H1 (cell line): ENCODE results near the gene SNX33. TPM values are rescaled to one million over a fixed set of nuclear protein-coding genes. Genes with fewer than 3 reads are reported as not detected.
"Not testable (repeated sequence)": the region's sequence is repeated elsewhere in the genome, so short reads cannot be mapped to it uniquely, and the experiment has no call there.

Source experiments
- CTCF ChIA-PET: fragments of 300-600 bp; sonication (Branson Sonifier 250); formaldehyde crosslinking; loops from one replicate; lab custom pipeline; 2021; ENCODE audit not compliant: partially characterized antibody; lab: Charles Lee
- POLR2A ChIA-PET: fragments of 300-600 bp; sonication (Branson Sonifier 250); formaldehyde crosslinking; loops from one replicate; lab custom pipeline; 2021; ENCODE audit warnings: inconsistent platforms; ENCODE audit not compliant: partially characterized antibody; lab: Charles Lee
- DNase-seq, 2 experiments: peaks; one replicate each; pipeline versions ENCODE4 v3.0.0 to v3.0.0-alpha.2; 2010 to 2022; ENCODE audit warnings: low spot score in 2 of 2, low read depth in 1 of 2, mixed read lengths in 1 of 2
- FAIRE-seq: peaks from 2 replicates; lab custom pipeline; 2011; peaks lifted over from hg19 to GRCh38; lab: Jason Lieb, UNC
- H2AFZ ChIP-seq: 2 replicates; pipeline ENCODE4 v1.8.1; 2012; ENCODE audit warnings: low read length, inconsistent platforms
- H2AK5ac ChIP-seq: 2 replicates; pipeline ENCODE4 v1.6.1; 2013; ENCODE audit warnings: low read depth, low read length
- H2BK120ac ChIP-seq: replicated peaks from 2 replicates; pipeline ENCODE3; 2013; ENCODE audit warnings: low read depth, low read length, inconsistent platforms
- H2BK12ac ChIP-seq: 2 replicates; pipeline ENCODE4 v1.6.1; 2013; ENCODE audit warnings: low read depth, low read length
- H2BK15ac ChIP-seq: 2 replicates; pipeline ENCODE4 v1.6.1; 2013; ENCODE audit warnings: low read length
- H2BK20ac ChIP-seq: 2 replicates; pipeline ENCODE4 v1.6.1; 2013; ENCODE audit warnings: low read length
- H2BK5ac ChIP-seq: 2 replicates; pipeline ENCODE4 v1.6.1; 2013; ENCODE audit warnings: low read depth, low read length
- H3K14ac ChIP-seq: 2 replicates; pipeline ENCODE4 v1.6.1; 2013; ENCODE audit warnings: inconsistent platforms; ENCODE audit not compliant: insufficient read length
- H3K18ac ChIP-seq: 2 replicates; pipeline ENCODE4 v1.6.1; 2013; ENCODE audit warnings: low read length; ENCODE audit errors: extremely low read depth
- H3K23ac ChIP-seq: 2 replicates; pipeline ENCODE4 v1.6.1; 2013; ENCODE audit warnings: inconsistent platforms; ENCODE audit not compliant: insufficient read length
- H3K23me2 ChIP-seq: 2 replicates; pipeline ENCODE4 v1.6.1; 2013; ENCODE audit warnings: low read depth, low read length
- H3K27ac ChIP-seq: 2 replicates; pipeline ENCODE4 v1.6.1; 2011; ENCODE audit warnings: low read depth, low read length, inconsistent platforms
- H3K27me3 ChIP-seq, 4 experiments: replicated peaks in 1 of 4; 1 replicate in 1 of 4; 2 replicates in 3 of 4; pipeline versions ENCODE4 v1.6.1 to v1.8.1; 2011 to 2013; ENCODE audit warnings: low read length in 3 of 4, mild to moderate bottlenecking in 3 of 4, inconsistent platforms in 2 of 4, mixed read lengths in 2 of 4, moderate library complexity in 1 of 4; ENCODE audit not compliant: control insufficient read depth in 3 of 4, insufficient read depth in 3 of 4; ENCODE audit errors: extremely low read depth in 1 of 4
- H3K36me3 ChIP-seq, 4 experiments: 2 replicates each; pipeline versions ENCODE4 v1.6.1 to v1.8.1; 2011 to 2013; ENCODE audit warnings: mild to moderate bottlenecking in 4 of 4, low read length in 3 of 4, moderate library complexity in 2 of 4, control low read depth in 1 of 4, inconsistent platforms in 1 of 4; ENCODE audit not compliant: insufficient read depth in 4 of 4, control insufficient read depth in 2 of 4
- H3K4ac ChIP-seq: replicated peaks from 2 replicates; pipeline ENCODE3; 2013; ENCODE audit warnings: low read length, low read depth, mixed read lengths, inconsistent platforms; ENCODE audit not compliant: insufficient read length
- H3K4me1 ChIP-seq, 4 experiments: replicated peaks in 1 of 4; 1 replicate in 1 of 4; 2 replicates in 3 of 4; pipeline versions ENCODE4 v1.6.1 to v1.8.1; 2011 to 2013; ENCODE audit warnings: low read length in 3 of 4, inconsistent platforms in 2 of 4, mixed read lengths in 1 of 4; ENCODE audit not compliant: insufficient read depth in 4 of 4, control insufficient read depth in 3 of 4
- H3K4me2 ChIP-seq, 2 experiments: 2 replicates each; pipeline versions ENCODE4 v1.6.1 to v1.8.1; 2011 to 2013; ENCODE audit warnings: low read depth in 2 of 2, low read length in 2 of 2, control low read depth in 1 of 2, inconsistent platforms in 1 of 2, mild to moderate bottlenecking in 1 of 2; ENCODE audit not compliant: insufficient read depth in 1 of 2
- H3K4me3 ChIP-seq, 4 experiments: fragments of 200-600, 300-600 bp in 1 of 4; sonication (generic), shearing (Covaris generic), sonication (Bioruptor Twin) in 1 of 4; 2 replicates each; pipeline versions ENCODE4 v1.5.1 to v1.8.1; 2011 to 2016; ENCODE audit warnings: low read length in 4 of 4, low read depth in 3 of 4, control low read depth in 2 of 4, inconsistent platforms in 2 of 4, mild to moderate bottlenecking in 2 of 4, mixed read lengths in 1 of 4, moderate library complexity in 1 of 4; ENCODE audit not compliant: insufficient read depth in 2 of 4; ENCODE audit errors: extremely low read depth in 1 of 4
- H3K56ac ChIP-seq: replicated peaks from 2 replicates; pipeline ENCODE3; 2013; ENCODE audit warnings: low read depth, mild to moderate bottlenecking, mixed read lengths, low read length, inconsistent platforms; ENCODE audit not compliant: insufficient read length
- H3K79me1 ChIP-seq: 2 replicates; pipeline ENCODE4 v1.6.1; 2013; ENCODE audit warnings: low read depth, low read length, control low read depth
- H3K79me2 ChIP-seq, 2 experiments: 2 replicates each; pipeline versions ENCODE4 v1.6.1 to v1.8.1; 2012 to 2013; ENCODE audit warnings: low read length in 2 of 2, mild to moderate bottlenecking in 2 of 2, inconsistent platforms in 1 of 2; ENCODE audit not compliant: insufficient read depth in 2 of 2, control insufficient read depth in 1 of 2
- H3K9ac ChIP-seq, 4 experiments: replicated peaks in 1 of 4; 1 replicate in 1 of 4; 2 replicates in 3 of 4; pipeline versions ENCODE4 v1.6.1 to v1.8.1; 2011 to 2013; ENCODE audit warnings: low read depth in 3 of 4, low read length in 3 of 4, control low read depth in 2 of 4, mild to moderate bottlenecking in 2 of 4, moderate library complexity in 2 of 4, inconsistent platforms in 1 of 4; ENCODE audit errors: extremely low read depth in 1 of 4
- H3K9me3 ChIP-seq, 2 experiments: 2 replicates each; pipeline versions ENCODE4 v1.6.1 to v1.8.1; 2012 to 2013; ENCODE audit warnings: mild to moderate bottlenecking in 2 of 2, moderate library complexity in 2 of 2, control low read depth in 1 of 2, inconsistent platforms in 1 of 2, low read depth in 1 of 2, low read length in 1 of 2, mixed read lengths in 1 of 2; ENCODE audit not compliant: insufficient read depth in 2 of 2
- H4K20me1 ChIP-seq, 2 experiments: replicated peaks in 1 of 2; 2 replicates each; pipeline versions ENCODE3 to v1.8.1; 2011 to 2013; ENCODE audit warnings: inconsistent platforms in 2 of 2, low read length in 2 of 2, mild to moderate bottlenecking in 1 of 2; ENCODE audit not compliant: insufficient read depth in 2 of 2, control insufficient read depth in 1 of 2
- H4K5ac ChIP-seq: 2 replicates; pipeline ENCODE4 v1.6.1; 2013; ENCODE audit warnings: low read length, low read depth, mixed read lengths, inconsistent platforms; ENCODE audit not compliant: insufficient read length
- H4K8ac ChIP-seq: 2 replicates; pipeline ENCODE4 v1.8.0; 2013; ENCODE audit warnings: mild to moderate bottlenecking, moderate library complexity, low read length, inconsistent platforms; ENCODE audit not compliant: insufficient read depth; ENCODE audit errors: extremely low read depth
- H4K91ac ChIP-seq: replicated peaks from 2 replicates; pipeline ENCODE3; 2013; ENCODE audit warnings: low read length, mixed read lengths, inconsistent platforms; ENCODE audit not compliant: insufficient read length
- CTCF ChIP-seq, 3 experiments: IDR thresholded peaks; 1 replicate in 2 of 3; 2 replicates in 1 of 3; pipeline versions ENCODE4 v1.5.1 to v1.6.1; 2011; ENCODE audit warnings: low read length in 3 of 3, mild to moderate bottlenecking in 3 of 3, inconsistent platforms in 2 of 3, low read depth in 1 of 3, moderate library complexity in 1 of 3; ENCODE audit not compliant: insufficient read depth in 1 of 3; ENCODE audit errors: control extremely low read depth in 1 of 3
- EGR1 ChIP-seq: IDR thresholded peaks from 2 replicates; pipeline ENCODE4 v1.6.1; 2011; ENCODE audit warnings: low read depth, low read length, borderline replicate concordance
- RAD21 ChIP-seq, 2 experiments: IDR thresholded peaks in 1 of 2; conservative IDR thresholded peaks in 1 of 2; 2 replicates each; pipeline ENCODE4 v1.6.1; 2011; ENCODE audit warnings: low read depth in 2 of 2, low read length in 2 of 2, improper control_type of control experiment in 1 of 2, inconsistent platforms in 1 of 2, mild to moderate bottlenecking in 1 of 2, moderate library complexity in 1 of 2
- TEAD4 ChIP-seq: IDR thresholded peaks from 2 replicates; pipeline ENCODE4 v1.6.1; 2012; ENCODE audit warnings: low read depth, low read length, inconsistent platforms, mixed read lengths
- WGBS, 2 experiments: shearing (Covaris generic) in 1 of 2; methylation state at CpG; one replicate each; pipeline versions ENCODE4 v1.1.6 to v1.1.7; 2013 to 2015; ENCODE audit warnings: low lambda C conversion rate in 2 of 2, mixed read lengths in 2 of 2, inconsistent platforms in 1 of 2, low coverage in 1 of 2, missing lambda C conversion rate in 1 of 2; ENCODE audit not compliant: insufficient replicate concordance in 2 of 2, insufficient coverage in 1 of 2, insufficient read length in 1 of 2; ENCODE audit errors: extremely low coverage in 1 of 2, missing lambda C conversion rate in 1 of 2; 5-methylcytosine and 5-hydroxymethylcytosine counted together
- polyA plus RNA-seq, 7 experiments: library from polyadenylated mRNA; depleted of rRNA in 3 of 7; stranded (reverse) in 5 of 7; unstranded in 2 of 7; fragments of >200 nt in 5 of 7; fragments of 200-250 nt in 2 of 7; gene quantifications; 1 replicate in 5 of 7; 2 replicates in 1 of 7; 4 replicates in 1 of 7; pipeline versions ENCODE4 v1.2.1 to v1.2.3, GENCODE V29; 2011 to 2013; ENCODE audit warnings: missing spikeins in 2 of 7, mixed read lengths in 2 of 7
- total RNA-seq: library from RNA; stranded (reverse); fragmentation: NEBNext Ultra II Directional; extraction: Animal tissue kit (Norgen Biotek cat#: 25700); gene quantifications from 2 replicates; pipeline ENCODE4 v1.2.1, GENCODE V29; 2021

SNX33 gene
- total and polyA plus RNA-seq, 2 of the 8 experiments (the other 6 are each of a cell fraction or from before 2014, with no cell fraction given): 14.3 to 22.9 TPM

- not testable (repeated sequence) for H3K9me3 ChIP-seq, H3K4me1 ChIP-seq, H4K5ac ChIP-seq, H2BK120ac ChIP-seq, H2BK12ac ChIP-seq, H3K23ac ChIP-seq, H3K9ac ChIP-seq, H3K4me3 ChIP-seq, H3K23me2 ChIP-seq, H3K36me3 ChIP-seq, H4K20me1 ChIP-seq, H3K18ac ChIP-seq, H3K79me2 ChIP-seq, H3K14ac ChIP-seq, H4K8ac ChIP-seq, H3K4me2 ChIP-seq, H3K56ac ChIP-seq, H2AK5ac ChIP-seq, H4K91ac ChIP-seq, H3K27me3 ChIP-seq, H3K4ac ChIP-seq, H2BK20ac ChIP-seq, H3K79me1 ChIP-seq, H3K27ac ChIP-seq
- peak overlapping the region; percentile 99; the same call in 1 of the 2 replicates for H2BK15ac ChIP-seq
- H2BK5ac ChIP-seq: 0 out of 2 replicates have a peak overlapping the region, but pooled peaks have one; percentile 66
- peak; percentile 64 to 65 for TF ChIP-seq RAD21 (IDR thresholded peaks at IDR 0.05 in 1 of 2, conservative IDR thresholded peaks at IDR 0.05 in 1 of 2; ENCODE audit: low read depth in 2 of 2, low read length in 2 of 2)
- peak; percentile 62 to 73 (median 72) for TF ChIP-seq CTCF (IDR thresholded peaks at IDR 0.05; ENCODE audit: control extremely low read depth in 1 of 3, insufficient read depth in 1 of 3, low read depth in 1 of 3, low read length in 3 of 3)
- TF ChIP-seq EGR1: 0 out of 2 replicates have a peak, but pooled peaks have one; percentile 36
- 0 out of 2 replicates have a peak, but pooled peaks have one; percentile 57 for TF ChIP-seq TEAD4
- H2AFZ ChIP-seq: 0 out of 2 replicates have a peak overlapping the region, but pooled peaks have one; percentile 71
- POLR2A ChIA-PET: interaction anchor here (0.7 kb wide), 1 partner anchor 46 kb away, joined by 3 read pairs; the partner anchor contains the start of gene IMP3
- CTCF ChIA-PET: interaction anchor here (0.6 to 6.8 kb wide), 32 partner anchors 8 to 620 kb away, joined by 3 to 60 read pairs (median 6); partner anchors contain the start of genes MAN2C1 and SNX33
- FAIRE-seq (peak; percentile 96), DNase-seq (peak; percentile 49 to 100)
- 38% methylated on average over 14 of the region's 14 CpGs; no CpG with 5 or more reads in 1 of the 2 experiments for WGBS, 2 experiments
These were observed 38.5 kb downstream of the SNX33 start for GRCh38 chr15:75686212-75686642.
